Activated naive CD8-positive, alpha-beta T cell treated with anti-CD3 and anti-CD28 coated beads for 36 hours (primary cell): ENCODE measurements around the gene FCHSD2. TPM values are rescaled to one million over a fixed set of nuclear protein-coding genes. Genes with fewer than 3 reads are reported as not detected.

Experiments
- DNase-seq: peaks from one replicate; pipeline ENCODE4 v3.0.0; 2021
- H3K27ac Mint-ChIP-seq: one replicate; pipeline ENCODE4 v1.8.0; 2022; ENCODE audit warnings: mild to moderate bottlenecking, moderate library complexity, mixed read lengths
- H3K27me3 Mint-ChIP-seq: one replicate; pipeline ENCODE4 v1.8.0; 2022; ENCODE audit warnings: mild to moderate bottlenecking, mixed read lengths
- H3K36me3 Mint-ChIP-seq: one replicate; pipeline ENCODE4 v1.8.0; 2021; ENCODE audit warnings: mild to moderate bottlenecking, mixed read lengths
- H3K4me1 Mint-ChIP-seq: one replicate; pipeline ENCODE4 v1.8.0; 2021; ENCODE audit warnings: mixed read lengths
- H3K4me3 Mint-ChIP-seq: one replicate; pipeline ENCODE4 v1.8.0; 2022; ENCODE audit warnings: mild to moderate bottlenecking, moderate library complexity, mixed read lengths
- H3K9me3 Mint-ChIP-seq: one replicate; pipeline ENCODE4 v1.8.0; 2022; ENCODE audit warnings: mixed read lengths
- total RNA-seq, 2 experiments: library from RNA; stranded (reverse); gene quantifications; one replicate each; pipeline ENCODE4 v1.2.3, GENCODE V29; 2021

Gene FCHSD2
- total RNA-seq, 2 experiments from 2014 or later = 19.9 to 22.6 TPM

- DNase-seq = no peak
- Mint-ChIP-seq H3K4me3 (peak overlapping the region; percentile 18), H3K9me3 (no peaks in the 10 kb centered on the region), H3K36me3 (peaks cover 23% of the 10 kb centered on the region), H3K27ac (peak overlapping the region; percentile 47), H3K4me1 (peaks cover 6% of the 10 kb centered on the region), H3K27me3 (no peaks in the 10 kb centered on the region)
These were observed 318.9 kb downstream of the FCHSD2 start for GRCh38 chr11:72823105-72823804.

- Mint-ChIP-seq H3K4me3 (peak overlapping the region; percentile 80), H3K36me3 (peaks cover 29% of the 10 kb centered on the region)
These were observed 320.0 kb downstream of the FCHSD2 start for GRCh38 chr11:72821920-72822799.

GRCh38 chr11:72821221-72821919 lies 320.7 kb downstream of the FCHSD2 start:
- no peak for DNase-seq
- Mint-ChIP-seq H3K36me3 (peaks cover 29% of the 10 kb centered on the region), H3K27me3 (no peaks in the 10 kb centered on the region), H3K4me3 (no peak overlapping the region), H3K4me1 (peaks cover 9% of the 10 kb centered on the region), H3K27ac (peak overlapping the region; percentile 29), H3K9me3 (no peaks in the 10 kb centered on the region)

More at GRCh38 chr11:72821920-72822799, 320.0 kb downstream of the FCHSD2 start:
- H3K27me3 Mint-ChIP-seq = no peaks in the 10 kb centered on the region
- peaks cover 4% of the 10 kb centered on the region for H3K4me1 Mint-ChIP-seq
- H3K27ac Mint-ChIP-seq = peak overlapping the region; percentile 86
- DNase-seq = peak; percentile 86
- no peaks in the 10 kb centered on the region for H3K9me3 Mint-ChIP-seq

- Mint-ChIP-seq H3K4me3 (no peak overlapping the region), H3K27me3 (no peaks in the 10 kb centered on the region)
These were observed 321.5 kb downstream of the FCHSD2 start for GRCh38 chr11:72820439-72821139.

GRCh38 chr11:72818971-72819370 lies 323.1 kb downstream of the FCHSD2 start:
- H3K27me3 Mint-ChIP-seq = no peaks in the 10 kb centered on the region
- H3K27ac Mint-ChIP-seq = no peak overlapping the region
- peaks cover 32% of the 10 kb centered on the region for H3K36me3 Mint-ChIP-seq
- DNase-seq = no peak
- H3K4me3 Mint-ChIP-seq = no peak overlapping the region
- H3K9me3 Mint-ChIP-seq = no peaks in the 10 kb centered on the region
- peaks cover 18% of the 10 kb centered on the region for H3K4me1 Mint-ChIP-seq

More at GRCh38 chr11:72820439-72821139, 321.5 kb downstream of the FCHSD2 start:
- Mint-ChIP-seq H3K9me3 (no peaks in the 10 kb centered on the region), H3K4me1 (peaks cover 17% of the 10 kb centered on the region), H3K27ac (no peak overlapping the region), H3K36me3 (peaks cover 29% of the 10 kb centered on the region)
- no peak for DNase-seq

GRCh38 chr11:72817966-72818365 lies 324.2 kb downstream of the FCHSD2 start:
- H3K36me3 Mint-ChIP-seq = peaks cover 34% of the 10 kb centered on the region
- H3K27me3 Mint-ChIP-seq = no peaks in the 10 kb centered on the region
- H3K9me3 Mint-ChIP-seq = no peaks in the 10 kb centered on the region
- peak overlapping the region; percentile 11 for H3K4me3 Mint-ChIP-seq
- peaks cover 18% of the 10 kb centered on the region for H3K4me1 Mint-ChIP-seq
- H3K27ac Mint-ChIP-seq = no peak overlapping the region
- no peak for DNase-seq

- Mint-ChIP-seq H3K27me3 (no peaks in the 10 kb centered on the region), H3K4me1 (peaks cover 26% of the 10 kb centered on the region), H3K27ac (peak overlapping the region; percentile 99), H3K9me3 (no peaks in the 10 kb centered on the region), H3K4me3 (peak overlapping the region; percentile 99), H3K36me3 (peaks cover 42% of the 10 kb centered on the region)
- DNase-seq = no peak
These were observed 325.6 kb downstream of the FCHSD2 start for GRCh38 chr11:72816404-72816990.

GRCh38 chr11:72815110-72815618 lies 327.0 kb downstream of the FCHSD2 start:
- Mint-ChIP-seq H3K27ac (peak overlapping the region; percentile 99), H3K4me1 (peaks cover 28% of the 10 kb centered on the region), H3K36me3 (peaks cover 44% of the 10 kb centered on the region), H3K9me3 (no peaks in the 10 kb centered on the region), H3K4me3 (peak overlapping the region; percentile 99), H3K27me3 (no peaks in the 10 kb centered on the region)
- DNase-seq = no peak

- Mint-ChIP-seq H3K36me3 (peaks cover 43% of the 10 kb centered on the region), H3K27ac (peak within 1 kb of the TSS; percentile 100), H3K27me3 (no peaks in the 10 kb centered on the region), H3K9me3 (no peaks in the 10 kb centered on the region), H3K4me3 (peak within 1 kb of the TSS; percentile 100), H3K4me1 (peaks cover 28% of the 10 kb centered on the region)
- DNase-seq = peak; percentile 94
These were observed 327.6 kb downstream of the FCHSD2 start, which contains the start of gene ATG16L2 for GRCh38 chr11:72814286-72815109. TSS of gene ATG16L2 (plus strand) at chr11:72814411. CDS start at chr11:72814446, 35 bp downstream.

- Mint-ChIP-seq H3K27ac (peak overlapping the region; percentile 100), H3K9me3 (no peaks in the 10 kb centered on the region), H3K36me3 (peaks cover 41% of the 10 kb centered on the region), H3K27me3 (no peaks in the 10 kb centered on the region), H3K4me3 (peak overlapping the region; percentile 100), H3K4me1 (peaks cover 28% of the 10 kb centered on the region)
- DNase-seq = peak; percentile 84
These were observed 328.3 kb downstream of the FCHSD2 start for GRCh38 chr11:72813740-72814285.

- Mint-ChIP-seq H3K27me3 (no peaks in the 10 kb centered on the region), H3K27ac (peak overlapping the region; percentile 100), H3K4me3 (peak overlapping the region; percentile 100), H3K36me3 (peaks cover 41% of the 10 kb centered on the region), H3K9me3 (no peaks in the 10 kb centered on the region), H3K4me1 (peaks cover 30% of the 10 kb centered on the region)
- peak; percentile 82 for DNase-seq
These were observed 329.0 kb downstream of the FCHSD2 start for GRCh38 chr11:72812967-72813739.

GRCh38 chr11:72812604-72812966 lies 329.5 kb downstream of the FCHSD2 start:
- Mint-ChIP-seq H3K27ac (peak overlapping the region; percentile 100), H3K4me3 (peak overlapping the region; percentile 100), H3K9me3 (no peaks in the 10 kb centered on the region), H3K27me3 (no peaks in the 10 kb centered on the region), H3K36me3 (peaks cover 38% of the 10 kb centered on the region), H3K4me1 (peaks cover 30% of the 10 kb centered on the region)
- DNase-seq = no peak
